ENCODE measurements around the gene LRRFIP1. TPM values are rescaled to one million over a fixed set of nuclear protein-coding genes. Genes with fewer than 3 reads are reported as not detected.

The LRRFIP1 gene
- total and polyA plus RNA-seq, 9 of the 15 experiments (the other 6 are each of a cell fraction or from before 2014, with no cell fraction given), result 13.1 to 45.2 (median 31.3) TPM

DNA sequence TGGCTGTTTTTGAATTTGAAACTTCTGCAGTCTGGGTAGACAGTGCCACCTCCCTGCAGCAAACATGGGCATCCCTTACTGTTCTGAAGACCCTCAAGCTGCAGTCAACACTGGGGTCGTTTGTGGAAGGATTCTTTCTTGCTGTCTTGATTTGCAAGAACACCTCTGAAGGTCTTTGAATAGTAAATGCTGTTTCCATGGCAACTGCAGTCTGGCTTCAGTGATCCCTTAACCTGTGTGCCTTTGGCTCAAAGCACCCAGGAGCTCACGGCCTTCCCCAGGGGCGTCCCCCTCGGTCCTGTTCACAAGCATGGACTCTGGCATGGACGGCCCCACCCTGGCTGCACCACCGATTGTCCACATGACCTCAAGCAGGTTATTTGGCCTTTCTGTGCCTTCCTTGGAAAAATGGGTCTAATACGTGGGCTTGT is 38.3 kb downstream of the LRRFIP1 start:
- no peaks in the 10 kb centered on the region for H4K20me1 ChIP-seq (replicated peaks; ENCODE audit: control insufficient read depth, insufficient read depth, low read length)
- ChIA-PET POLR2A (interaction anchor here (0.6 kb wide), 1 partner anchor 145 kb away, joined by 3 read pairs; no protein-coding TSS in a partner anchor), CTCF (ENCODE audit: low intra/inter-chr PET ratio) (interaction anchor here (0.6 kb wide), 1 partner anchor 155 kb away, joined by 3 read pairs; no protein-coding TSS in a partner anchor)
- BruUV-seq (replicated peaks), result no TSS peak
- no peaks in the 10 kb centered on the region for H3K9me1 ChIP-seq (ENCODE audit: control insufficient read depth, insufficient read depth, low read length)
- H3K36me3 ChIP-seq (ENCODE audit: control insufficient read depth, insufficient read depth, low read length), result no peaks in the 10 kb centered on the region
- no peak overlapping the region for H3K27ac ChIP-seq (ENCODE audit: extremely low read depth, low read depth, low read length)
- intact Hi-C loops (cut with micrococcal nuclease) (no loop called here), in situ Hi-C loops (cut with MboI) (no loop called here)
- no peak for FAIRE-seq
- no peak for ATAC-seq
- H3K9me3 ChIP-seq (replicated peaks; ENCODE audit: control insufficient read depth, insufficient read depth, low read depth, low read length), result no peaks in the 10 kb centered on the region
- no peak overlapping the region for H3K4me2 ChIP-seq (ENCODE audit: insufficient read depth, low read length)
- no peak for DNase-seq (ENCODE audit: extremely low read depth in 1 of 4, low spot score in 3 of 4)
- H3K27me3 ChIP-seq (ENCODE audit: control insufficient read depth in 2 of 2, insufficient read depth in 2 of 2, low read length in 2 of 2), result peaks cover 18 to 58% of the 10 kb centered on the region in 2 experiments; a peak in 4 of 5 replicates
- TF ChIP-seq RFX1 (IDR thresholded peaks at IDR 0.05) (peak; percentile 81), TRIM24 (IDR thresholded peaks at IDR 0.05) (no peak)
- H3K4me1 ChIP-seq (replicated peaks in 1 of 2; ENCODE audit: control insufficient read depth in 2 of 2, insufficient read depth in 2 of 2, low read length in 2 of 2), result no peaks in the 10 kb centered on the region; a peak in 2 of 5 replicates
- WGBS (ENCODE audit: insufficient coverage, low coverage, missing lambda C conversion rate), result under 1% methylated on average over 7 of the region's 7 CpGs
- no peaks in the 10 kb centered on the region for H3K79me2 ChIP-seq (ENCODE audit: control insufficient read depth, insufficient read depth, low read length)
- no peak overlapping the region for H2AFZ ChIP-seq (ENCODE audit: low read depth, low read length)
- H3K9ac ChIP-seq (ENCODE audit: insufficient read depth in 1 of 2, low read depth in 2 of 2, low read length in 2 of 2), result no peak overlapping the region
- H3K4me3 ChIP-seq, result no peak overlapping the region

DNA sequence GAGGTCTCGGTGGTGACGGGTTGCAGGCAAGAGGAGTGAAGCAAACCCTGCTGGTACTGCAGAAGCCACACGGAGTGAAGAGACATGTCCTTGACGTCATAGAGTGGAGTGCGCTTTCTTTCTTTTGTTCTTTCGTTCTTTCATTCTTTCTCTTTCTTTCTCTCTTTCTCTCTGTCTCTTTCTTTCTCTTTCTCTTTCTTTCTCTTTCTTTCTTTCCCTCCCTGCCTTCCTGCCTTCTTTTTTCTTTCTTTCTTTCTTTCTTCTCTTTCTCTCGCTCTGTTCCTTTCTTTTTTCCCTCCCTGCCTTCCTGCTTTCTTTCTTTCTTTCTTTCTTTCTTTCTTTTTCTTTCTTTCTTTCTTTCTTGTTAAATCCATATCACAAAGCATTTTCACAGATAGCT is 39.2 kb downstream of the LRRFIP1 start:
- FAIRE-seq, result no peak
- H3K4me3 ChIP-seq, result no peak overlapping the region

More for the DNA sequence above, 39.2 kb downstream of the LRRFIP1 start:
- no peak overlapping the region for H2AFZ ChIP-seq (ENCODE audit: low read depth, low read length)
- no peak for DNase-seq (ENCODE audit: extremely low read depth in 1 of 4, low spot score in 3 of 4)
- intact Hi-C loops (cut with micrococcal nuclease), result no loop called here
- WGBS (ENCODE audit: insufficient coverage, low coverage, missing lambda C conversion rate), result 19% methylated on average over 6 of the region's 7 CpGs
- H3K79me2 ChIP-seq (ENCODE audit: control insufficient read depth, insufficient read depth, low read length), result no peaks in the 10 kb centered on the region
- H3K9me1 ChIP-seq (ENCODE audit: control insufficient read depth, insufficient read depth, low read length), result no peaks in the 10 kb centered on the region
- H3K9ac ChIP-seq (ENCODE audit: insufficient read depth in 1 of 2, low read depth in 2 of 2, low read length in 2 of 2), result no peak overlapping the region
- H3K27me3 ChIP-seq (ENCODE audit: control insufficient read depth in 2 of 2, insufficient read depth in 2 of 2, low read length in 2 of 2), result peaks cover 24 to 56% of the 10 kb centered on the region in 2 experiments; a peak in 4 of 5 replicates
- H3K36me3 ChIP-seq (ENCODE audit: control insufficient read depth, insufficient read depth, low read length), result no peaks in the 10 kb centered on the region
- H3K4me1 ChIP-seq (replicated peaks in 1 of 2; ENCODE audit: control insufficient read depth in 2 of 2, insufficient read depth in 2 of 2, low read length in 2 of 2), result no peaks in the 10 kb centered on the region; a peak in 2 of 5 replicates
- ATAC-seq, result no peak
- POLR2A ChIA-PET, result no interaction called here
- no peak overlapping the region for H3K4me2 ChIP-seq (ENCODE audit: insufficient read depth, low read length)
- TF ChIP-seq, protein P1, sequence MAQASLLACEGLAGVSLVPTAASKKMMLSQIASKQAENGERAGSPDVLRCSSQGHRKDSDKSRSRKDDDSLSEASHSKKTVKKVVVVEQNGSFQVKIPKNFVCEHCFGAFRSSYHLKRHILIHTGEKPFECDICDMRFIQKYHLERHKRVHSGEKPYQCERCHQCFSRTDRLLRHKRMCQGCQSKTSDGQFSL (CRISPR knock-in tag; IDR thresholded peaks at IDR 0.05), result no peak
- TF ChIP-seq, protein P1 (tag; IDR thresholded peaks at IDR 0.05), result no peak
- TF ChIP-seq, protein P2, sequence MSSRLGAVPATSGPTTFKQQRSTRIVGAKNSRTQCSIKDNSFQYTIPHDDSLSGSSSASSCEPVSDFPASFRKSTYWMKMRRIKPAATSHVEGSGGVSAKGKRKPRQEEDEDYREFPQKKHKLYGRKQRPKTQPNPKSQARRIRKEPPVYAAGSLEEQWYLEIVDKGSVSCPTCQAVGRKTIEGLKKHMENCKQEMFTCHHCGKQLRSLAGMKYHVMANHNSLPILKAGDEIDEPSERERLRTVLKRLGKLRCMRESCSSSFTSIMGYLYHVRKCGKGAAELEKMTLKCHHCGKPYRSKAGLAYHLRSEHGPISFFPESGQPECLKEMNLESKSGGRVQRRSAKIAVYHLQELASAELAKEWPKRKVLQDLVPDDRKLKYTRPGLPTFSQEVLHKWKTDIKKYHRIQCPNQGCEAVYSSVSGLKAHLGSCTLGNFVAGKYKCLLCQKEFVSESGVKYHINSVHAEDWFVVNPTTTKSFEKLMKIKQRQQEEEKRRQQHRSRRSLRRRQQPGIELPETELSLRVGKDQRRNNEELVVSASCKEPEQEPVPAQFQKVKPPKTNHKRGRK (tag; IDR thresholded peaks at IDR 0.05), result 0 out of 2 replicates have a peak, but pooled peaks have one; percentile 49
- no TSS peak for BruUV-seq (replicated peaks)
- H3K27ac ChIP-seq (ENCODE audit: extremely low read depth, low read depth, low read length), result no peak overlapping the region
- in situ Hi-C loops (cut with MboI), result no loop called here
- H3K9me3 ChIP-seq (replicated peaks; ENCODE audit: control insufficient read depth, insufficient read depth, low read depth, low read length), result no peaks in the 10 kb centered on the region
- no peaks in the 10 kb centered on the region for H4K20me1 ChIP-seq (replicated peaks; ENCODE audit: control insufficient read depth, insufficient read depth, low read length)
- CTCF ChIA-PET (ENCODE audit: low intra/inter-chr PET ratio), result no interaction called here

Data from K562 (cell line).